NAMALWA (cell line): ENCODE results near the gene CLPTM1L.
"Not testable (repeated sequence)": the region's sequence is repeated elsewhere in the genome, so short reads cannot be mapped to it uniquely, and the experiment has no call there.

Experiments
- DNase-seq: peaks from one replicate; pipeline ENCODE4 v3.0.0-alpha.2; 2015; ENCODE audit warnings: low spot score

Gene CLPTM1L

GRCh38 chr5:1380011-1380817 is 35.3 kb upstream of the CLPTM1L start:
- peak; percentile 52 for DNase-seq

GRCh38 chr5:1378866-1379659 is 34.2 kb upstream of the CLPTM1L start:
- no peak for DNase-seq

GRCh38 chr5:1378096-1378495 is 33.2 kb upstream of the CLPTM1L start:
- DNase-seq = no peak

- DNase-seq = no peak
Measured at GRCh38 chr5:1376981-1377380, 32.1 kb upstream of the CLPTM1L start.

GRCh38 chr5:1375871-1376810 is 31.2 kb upstream of the CLPTM1L start:
- DNase-seq = no peak

GRCh38 chr5:1374679-1375055 is 29.8 kb upstream of the CLPTM1L start:
- DNase-seq = no peak

GRCh38 chr5:1374030-1374678 is 29.3 kb upstream of the CLPTM1L start:
- no peak for DNase-seq

GRCh38 chr5:1371972-1372342 is 27.1 kb upstream of the CLPTM1L start:
- DNase-seq = not testable (repeated sequence)

- no peak for DNase-seq
Measured at GRCh38 chr5:1371218-1371971, 26.5 kb upstream of the CLPTM1L start.

- no peak for DNase-seq
Measured at GRCh38 chr5:1370006-1370405, 25.1 kb upstream of the CLPTM1L start.

GRCh38 chr5:1368756-1369155 is 23.9 kb upstream of the CLPTM1L start:
- DNase-seq = no peak

GRCh38 chr5:1368236-1368635 is 23.3 kb upstream of the CLPTM1L start:
- DNase-seq = no peak

GRCh38 chr5:1367149-1367548 is 22.2 kb upstream of the CLPTM1L start:
- DNase-seq = peak; percentile 47

GRCh38 chr5:1366514-1366913 is 21.6 kb upstream of the CLPTM1L start:
- peak; percentile 84 for DNase-seq

GRCh38 chr5:1364211-1364610 is 19.3 kb upstream of the CLPTM1L start:
- DNase-seq = no peak

- DNase-seq = no peak
Measured at GRCh38 chr5:1363581-1363980, 18.7 kb upstream of the CLPTM1L start.

GRCh38 chr5:1363160-1363559 is 18.3 kb upstream of the CLPTM1L start:
- no peak for DNase-seq

GRCh38 chr5:1362242-1363015 is 17.5 kb upstream of the CLPTM1L start:
- DNase-seq = no peak

- DNase-seq = no peak
Measured at GRCh38 chr5:1360861-1361260, 16.0 kb upstream of the CLPTM1L start.

GRCh38 chr5:1360367-1360766 is 15.5 kb upstream of the CLPTM1L start:
- not testable (repeated sequence) for DNase-seq
